Measurements from ENCODE around the gene IL17RD.
"Not testable (repeated sequence)": the region's sequence is repeated elsewhere in the genome, so short reads cannot be mapped to it uniquely, and the experiment has no call there.

Gene IL17RD

GRCh38 chr3:57093971-57094535, 71.1 kb downstream of the IL17RD start:
- no peak for DNase-seq (ENCODE audit: low read depth in 3 of 3)

GRCh38 chr3:57093489-57093888, 71.7 kb downstream of the IL17RD start:
- DNase-seq (ENCODE audit: low read depth in 3 of 3) = no peak

- DNase-seq (ENCODE audit: low read depth in 3 of 3) = no peak
Measured at GRCh38 chr3:57091521-57092273, 73.5 kb downstream of the IL17RD start.

GRCh38 chr3:57089043-57089442, 76.1 kb downstream of the IL17RD start:
- DNase-seq (ENCODE audit: low read depth in 3 of 3) = no peak

GRCh38 chr3:57088503-57088902, 76.7 kb downstream of the IL17RD start:
- DNase-seq (ENCODE audit: low read depth in 3 of 3) = no peak

- no peak for DNase-seq (ENCODE audit: low read depth in 3 of 3)
Measured at GRCh38 chr3:57087361-57088092, 77.6 kb downstream of the IL17RD start.

GRCh38 chr3:57086201-57086600, 79.0 kb downstream of the IL17RD start:
- no peak for DNase-seq (ENCODE audit: low read depth in 3 of 3)

GRCh38 chr3:57085211-57085610, 79.9 kb downstream of the IL17RD start:
- DNase-seq (ENCODE audit: low read depth in 3 of 3) = no peak

GRCh38 chr3:57083266-57083995, 81.7 kb downstream of the IL17RD start:
- DNase-seq (ENCODE audit: low read depth in 3 of 3) = not testable (repeated sequence)

- no peak for DNase-seq (ENCODE audit: low read depth in 3 of 3)
Measured at GRCh38 chr3:57082481-57082880, 82.7 kb downstream of the IL17RD start.

GRCh38 chr3:57081173-57081572, 84.0 kb downstream of the IL17RD start:
- no peak for DNase-seq (ENCODE audit: low read depth in 3 of 3)

- no peak for DNase-seq (ENCODE audit: low read depth in 3 of 3)
Measured at GRCh38 chr3:57080171-57080570, 85.0 kb downstream of the IL17RD start.

- DNase-seq (ENCODE audit: low read depth in 3 of 3) = no peak
Measured at GRCh38 chr3:57079474-57079831, 85.7 kb downstream of the IL17RD start.

GRCh38 chr3:57078635-57079473, 86.3 kb downstream of the IL17RD start:
- DNase-seq (ENCODE audit: low read depth in 3 of 3) = no peak

GRCh38 chr3:57078344-57078634, 86.9 kb downstream of the IL17RD start:
- no peak for DNase-seq (ENCODE audit: low read depth in 3 of 3)

- no peak for DNase-seq (ENCODE audit: low read depth in 3 of 3)
Measured at GRCh38 chr3:57077630-57078343, 87.4 kb downstream of the IL17RD start.

- DNase-seq (ENCODE audit: low read depth in 3 of 3) = no peak
Measured at GRCh38 chr3:57076422-57076951, 88.7 kb downstream of the IL17RD start.

- DNase-seq (ENCODE audit: low read depth in 3 of 3) = no peak
Measured at GRCh38 chr3:57074135-57074534, 91.0 kb downstream of the IL17RD start.

GRCh38 chr3:57073628-57074027, 91.5 kb downstream of the IL17RD start:
- DNase-seq (ENCODE audit: low read depth in 3 of 3) = no peak

- no peak for DNase-seq (ENCODE audit: low read depth in 3 of 3)
Measured at GRCh38 chr3:57069503-57069902, 95.7 kb downstream of the IL17RD start.

Measured in stimulated activated CD4-positive, alpha-beta T cell treated with anti-CD3 and anti-CD28 coated beads, TNF-alpha, amount 100 ng/mL, for 48 hours (primary cell).